Measurements from ENCODE around the gene MAGI2.
"Not testable (repeated sequence)": the region's sequence is repeated elsewhere in the genome, so short reads cannot be mapped to it uniquely, and the experiment has no call there.

Gene MAGI2

DNA sequence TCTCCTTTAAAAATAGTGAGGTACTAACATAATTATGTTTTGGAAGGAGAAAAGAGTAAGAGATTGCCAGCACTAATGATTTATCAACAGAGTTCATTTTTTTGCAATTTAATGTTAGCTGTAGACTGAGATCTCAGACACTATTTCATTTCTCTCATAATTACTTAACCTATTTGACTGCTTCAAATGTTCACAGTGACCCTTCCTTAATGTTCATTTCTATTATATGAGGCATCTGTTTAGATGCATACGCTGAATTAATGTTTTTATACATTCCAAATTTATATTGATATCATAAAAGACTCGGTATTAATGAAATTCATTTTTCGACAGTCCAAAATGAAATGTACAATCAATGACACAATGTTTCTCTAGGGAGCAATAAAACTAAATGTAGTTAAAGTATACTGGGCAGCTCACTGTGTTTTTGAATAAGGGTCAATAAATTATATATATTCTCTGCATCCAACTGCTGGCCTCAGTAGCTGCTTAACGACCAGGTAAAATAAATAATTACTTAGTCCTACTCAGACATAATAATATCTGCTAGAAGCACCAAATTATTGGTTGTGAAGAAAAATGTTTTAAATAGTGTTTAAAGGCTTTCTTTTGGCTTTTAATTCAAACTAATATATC lies 373.4 kb downstream of the MAGI2 start:
- H2AFZ ChIP-seq (ENCODE audit: low read depth, low read length, severe bottlenecking), result no peak overlapping the region
- no peaks in the 10 kb centered on the region for H3F3A ChIP-seq (ENCODE audit: insufficient read depth)
- H3K9me3 ChIP-seq (ENCODE audit: insufficient read depth, low read length), result no peaks in the 10 kb centered on the region
- no peaks in the 10 kb centered on the region for H4K20me1 ChIP-seq (ENCODE audit: low read depth, low read length)
- H3K27me3 ChIP-seq (ENCODE audit: low read length), result no peaks in the 10 kb centered on the region
- no peak for TF ChIP-seq EZH2phosphoT487 (conservative IDR thresholded peaks at IDR 0.05; ENCODE audit: low read length)
- no peaks in the 10 kb centered on the region for H3K36me3 ChIP-seq (ENCODE audit: low read length)
- H3K4me3 ChIP-seq (ENCODE audit: insufficient read depth, low read length, poor library complexity, severe bottlenecking), result no peak overlapping the region
- H3K79me2 ChIP-seq (ENCODE audit: insufficient read depth, low read length), result no peaks in the 10 kb centered on the region
- H3K9me2 ChIP-seq (replicated peaks; ENCODE audit: insufficient read depth, low read length), result 0 out of 2 replicates have a peak, but pooled peaks cover 4% of the 10 kb centered on the region
- H3K27ac ChIP-seq (ENCODE audit: low read depth, low read length), result no peak overlapping the region
- no peak overlapping the region for H3K9ac ChIP-seq (ENCODE audit: low read length)
- no peak overlapping the region for H3K4me2 ChIP-seq (ENCODE audit: low read depth, low read length, poor library complexity, severe bottlenecking)

DNA sequence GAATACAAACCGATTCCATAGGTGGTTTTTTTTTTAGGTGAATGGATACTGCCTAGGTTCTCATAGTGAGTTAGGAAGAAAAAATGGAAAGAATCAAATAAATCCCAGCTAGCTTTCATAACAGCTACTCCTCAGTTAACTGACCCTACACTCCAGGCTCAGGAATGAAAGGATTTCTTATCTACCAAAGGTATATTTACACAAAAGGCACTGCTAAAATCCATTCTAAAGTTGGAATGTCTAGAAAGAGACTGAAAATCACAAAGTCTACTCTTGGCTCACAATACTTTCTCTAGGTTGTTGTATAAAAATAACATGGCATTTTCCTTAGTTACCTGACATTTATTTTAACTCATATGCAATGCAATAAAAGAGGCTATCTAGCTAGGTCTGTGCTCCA lies 375.2 kb downstream of the MAGI2 start:
- H3K27ac ChIP-seq (ENCODE audit: low read depth, low read length), result no peak overlapping the region
- H3K79me2 ChIP-seq (ENCODE audit: insufficient read depth, low read length), result no peaks in the 10 kb centered on the region
- no peak overlapping the region for H2AFZ ChIP-seq (ENCODE audit: low read depth, low read length, severe bottlenecking)
- no peaks in the 10 kb centered on the region for H3K9me3 ChIP-seq (ENCODE audit: insufficient read depth, low read length)
- no peaks in the 10 kb centered on the region for H3K36me3 ChIP-seq (ENCODE audit: low read length)
- no peaks in the 10 kb centered on the region for H3K27me3 ChIP-seq (ENCODE audit: low read length)
- H3K4me3 ChIP-seq (ENCODE audit: insufficient read depth, low read length, poor library complexity, severe bottlenecking), result no peak overlapping the region
- H3K9me2 ChIP-seq (replicated peaks; ENCODE audit: insufficient read depth, low read length), result 0 out of 2 replicates have a peak, but pooled peaks cover 4% of the 10 kb centered on the region
- H3K9ac ChIP-seq (ENCODE audit: low read length), result no peak overlapping the region
- no peaks in the 10 kb centered on the region for H3F3A ChIP-seq (ENCODE audit: insufficient read depth)
- H4K20me1 ChIP-seq (ENCODE audit: low read depth, low read length), result no peaks in the 10 kb centered on the region
- no peak for TF ChIP-seq EZH2phosphoT487 (conservative IDR thresholded peaks at IDR 0.05; ENCODE audit: low read length)
- TF ChIP-seq, protein P1, sequence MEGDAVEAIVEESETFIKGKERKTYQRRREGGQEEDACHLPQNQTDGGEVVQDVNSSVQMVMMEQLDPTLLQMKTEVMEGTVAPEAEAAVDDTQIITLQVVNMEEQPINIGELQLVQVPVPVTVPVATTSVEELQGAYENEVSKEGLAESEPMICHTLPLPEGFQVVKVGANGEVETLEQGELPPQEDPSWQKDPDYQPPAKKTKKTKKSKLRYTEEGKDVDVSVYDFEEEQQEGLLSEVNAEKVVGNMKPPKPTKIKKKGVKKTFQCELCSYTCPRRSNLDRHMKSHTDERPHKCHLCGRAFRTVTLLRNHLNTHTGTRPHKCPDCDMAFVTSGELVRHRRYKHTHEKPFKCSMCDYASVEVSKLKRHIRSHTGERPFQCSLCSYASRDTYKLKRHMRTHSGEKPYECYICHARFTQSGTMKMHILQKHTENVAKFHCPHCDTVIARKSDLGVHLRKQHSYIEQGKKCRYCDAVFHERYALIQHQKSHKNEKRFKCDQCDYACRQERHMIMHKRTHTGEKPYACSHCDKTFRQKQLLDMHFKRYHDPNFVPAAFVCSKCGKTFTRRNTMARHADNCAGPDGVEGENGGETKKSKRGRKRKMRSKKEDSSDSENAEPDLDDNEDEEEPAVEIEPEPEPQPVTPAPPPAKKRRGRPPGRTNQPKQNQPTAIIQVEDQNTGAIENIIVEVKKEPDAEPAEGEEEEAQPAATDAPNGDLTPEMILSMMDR (IDR thresholded peaks at IDR 0.05; ENCODE audit: insufficient read depth, low read length, poor library complexity, severe bottlenecking), result no peak
- no peak overlapping the region for H3K4me2 ChIP-seq (ENCODE audit: low read depth, low read length, poor library complexity, severe bottlenecking)

DNA sequence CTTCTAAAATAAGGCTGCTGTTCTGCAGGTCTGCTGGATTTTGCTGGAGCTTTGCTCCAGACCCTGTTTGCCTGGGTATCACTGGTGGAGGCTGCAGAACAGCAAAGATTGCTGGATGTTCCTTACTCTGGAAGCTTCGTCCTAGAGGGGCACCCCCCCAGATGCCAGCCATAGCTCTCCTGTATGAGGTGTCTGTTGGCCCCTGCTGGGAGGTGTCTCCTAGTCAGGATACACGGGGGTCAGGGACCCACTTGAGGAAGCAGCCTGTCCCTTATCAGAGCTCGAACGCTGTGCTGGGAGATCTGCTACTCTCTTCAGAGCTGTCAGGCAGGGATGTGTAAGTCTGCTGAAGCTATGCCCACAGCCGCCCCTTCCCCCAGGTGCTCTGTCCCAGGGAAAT lies 382.3 kb downstream of the MAGI2 start:
- not testable (repeated sequence) for H3K4me2 ChIP-seq (ENCODE audit: low read depth, low read length, poor library complexity, severe bottlenecking); H3F3A ChIP-seq (ENCODE audit: insufficient read depth); H3K79me2 ChIP-seq (ENCODE audit: insufficient read depth, low read length); H4K20me1 ChIP-seq (ENCODE audit: low read depth, low read length); H3K27ac ChIP-seq (ENCODE audit: low read depth, low read length); H2AFZ ChIP-seq (ENCODE audit: low read depth, low read length, severe bottlenecking); H3K9me2 ChIP-seq (replicated peaks; ENCODE audit: insufficient read depth, low read length); H3K27me3 ChIP-seq (ENCODE audit: low read length); H3K4me3 ChIP-seq (ENCODE audit: insufficient read depth, low read length, poor library complexity, severe bottlenecking); H3K36me3 ChIP-seq (ENCODE audit: low read length); H3K9me3 ChIP-seq (ENCODE audit: insufficient read depth, low read length); H3K9ac ChIP-seq (ENCODE audit: low read length)

DNA sequence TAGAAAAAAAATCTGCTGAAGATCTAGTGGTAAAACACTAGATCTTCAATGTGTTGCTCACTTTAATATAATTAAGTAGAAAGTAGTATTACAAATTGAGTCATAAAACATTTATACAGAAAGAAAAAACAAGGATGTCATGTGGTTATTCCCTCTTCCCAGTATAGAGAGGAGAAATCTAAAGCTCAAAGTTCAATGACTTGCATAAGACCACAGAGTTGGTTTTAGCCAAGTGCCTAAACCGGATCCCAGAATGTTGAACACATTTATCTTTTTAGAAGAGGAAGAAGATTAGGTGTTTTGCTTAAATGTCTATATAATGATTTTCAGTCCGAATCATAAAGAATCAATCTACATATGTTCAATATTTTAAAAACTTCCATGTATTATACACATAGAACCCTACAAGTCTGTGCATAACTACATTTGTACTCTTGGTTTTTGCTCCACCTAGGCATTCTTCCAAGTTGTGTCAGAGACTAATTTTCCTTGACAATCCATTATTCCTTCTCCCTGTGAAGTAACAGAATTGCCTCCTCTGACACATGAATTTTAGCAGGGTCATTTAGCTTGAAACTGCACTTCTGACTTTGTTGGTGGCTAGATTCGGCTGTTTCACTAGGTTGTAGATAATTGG lies 389.2 kb downstream of the MAGI2 start:
- H4K20me1 ChIP-seq (ENCODE audit: low read depth, low read length), result no peaks in the 10 kb centered on the region
- H3K36me3 ChIP-seq (ENCODE audit: low read length), result no peaks in the 10 kb centered on the region
- H3K4me2 ChIP-seq (ENCODE audit: low read depth, low read length, poor library complexity, severe bottlenecking), result no peak overlapping the region
- H3K9me2 ChIP-seq (replicated peaks; ENCODE audit: insufficient read depth, low read length), result no peaks in the 10 kb centered on the region; the same call in 1 of the 2 replicates
- TF ChIP-seq, protein P1 (IDR thresholded peaks at IDR 0.05; ENCODE audit: insufficient read depth, low read length, poor library complexity, severe bottlenecking), result no peak
- no peaks in the 10 kb centered on the region for H3K79me2 ChIP-seq (ENCODE audit: insufficient read depth, low read length)
- no peak overlapping the region for H3K27ac ChIP-seq (ENCODE audit: low read depth, low read length)
- H3K4me3 ChIP-seq (ENCODE audit: insufficient read depth, low read length, poor library complexity, severe bottlenecking), result no peak overlapping the region
- H3K9me3 ChIP-seq (ENCODE audit: insufficient read depth, low read length), result no peaks in the 10 kb centered on the region
- no peak overlapping the region for H2AFZ ChIP-seq (ENCODE audit: low read depth, low read length, severe bottlenecking)
- H3K27me3 ChIP-seq (ENCODE audit: low read length), result no peaks in the 10 kb centered on the region
- H3F3A ChIP-seq (ENCODE audit: insufficient read depth), result no peaks in the 10 kb centered on the region
- no peak overlapping the region for H3K9ac ChIP-seq (ENCODE audit: low read length)
